Upper lobe of left lung (tissue), 6 donors: ENCODE data around the gene OPCML. TPM values are rescaled to one million over a fixed set of nuclear protein-coding genes. Genes with fewer than 3 reads are reported as not detected.

Experiments used
- ATAC-seq, 2 donors: fragments of 200-7000 bp; cut with Tn5 transposase; one replicate each; pipeline ENCODE4 v1.9.1; 2022; ENCODE audit warnings: mild to moderate bottlenecking in 2 of 2, moderate library complexity in 2 of 2; ENCODE audit not compliant: low FRiP score in 2 of 2
- DNase-seq, 2 donors: peaks; one replicate each; pipeline ENCODE4 v3.0.0-alpha.2; 2019 to 2020
- H3K27ac ChIP-seq, 4 donors: fragments of 200-600 bp; sonication (generic); one replicate each; pipeline ENCODE4 v1.5.1; 2016 to 2019
- H3K27me3 ChIP-seq, 4 donors: fragments of 200-600 bp; sonication (generic); one replicate each; pipeline ENCODE4 v1.5.1; 2017 to 2019
- H3K36me3 ChIP-seq, 4 donors: fragments of 200-600 bp; sonication (generic); one replicate each; pipeline ENCODE4 v1.5.1; 2016 to 2019
- H3K4me1 ChIP-seq, 4 donors: fragments of 200-600 bp; sonication (generic); one replicate each; pipeline ENCODE4 v1.5.1; 2018 to 2019
- H3K4me3 ChIP-seq, 4 donors: fragments of 200-600 bp; sonication (generic); one replicate each; pipeline ENCODE4 v1.5.1; 2017 to 2019; ENCODE audit warnings: mild to moderate bottlenecking in 2 of 4, moderate library complexity in 1 of 4
- H3K9me3 ChIP-seq, 4 donors: fragments of 200-600 bp; sonication (generic); one replicate each; pipeline ENCODE4 v1.5.1; 2018 to 2019
- CTCF ChIP-seq, 6 experiments: fragments of 450-650 bp in 4 of 6; fragments of 200-600 bp in 2 of 6; sonication (generic) in 2 of 6; IDR thresholded peaks; one replicate each; pipeline ENCODE4 v1.5.1; 2016 to 2019; ENCODE audit warnings: antibody characterized with exemption in 6 of 6
- EP300 ChIP-seq, 4 donors: sonication (generic); formaldehyde crosslinking; IDR thresholded peaks; one replicate each; pipeline ENCODE4 v1.5.1; 2017; ENCODE audit warnings: antibody characterized with exemption in 4 of 4, control low read depth in 2 of 4
- POLR2A ChIP-seq, 4 donors: fragments of 450-650 bp; IDR thresholded peaks; one replicate each; pipeline ENCODE4 v1.5.1; 2016 to 2017; ENCODE audit warnings: antibody characterized with exemption in 4 of 4, mild to moderate bottlenecking in 2 of 4
- POLR2AphosphoS5 ChIP-seq, 2 donors: sonication (generic); formaldehyde crosslinking; IDR thresholded peaks; one replicate each; pipeline ENCODE4 v1.5.1; 2017; ENCODE audit warnings: antibody characterized with exemption in 2 of 2
- WGBS, 2 donors: methylation state at CpG; one replicate each; pipeline ENCODE4 v1.1.5; 2017 to 2018; 5-methylcytosine and 5-hydroxymethylcytosine counted together
- total RNA-seq, 6 donors: library from RNA; depleted of rRNA in 4 of 6; stranded (reverse); fragments of >200 nt in 4 of 6; gene quantifications; one replicate each; pipeline versions ENCODE4 v1.1.0 to v1.2.1, GENCODE V29; 2016 to 2021
- donor health status: DM: no; HTN: no; CAD: no; lungs with moderate emphysema.
- donor health status: DM: no; HTN: yes; CAD: no; lungs with severe emphysema.

OPCML gene
- total RNA-seq, 6 donors from 2014 or later = 0.10 TPM; not detected in 5

GRCh38 chr11:132671851-132672370 lies 860.4 kb downstream of the OPCML start:
- H3K36me3 ChIP-seq = no peaks in the 10 kb centered on the region
- H3K27ac ChIP-seq = no peak overlapping the region
- H3K27me3 ChIP-seq = no peaks in the 10 kb centered on the region
- no peaks in the 10 kb centered on the region for H3K4me1 ChIP-seq
- DNase-seq (no peak), ATAC-seq (no peak)
- H3K9me3 ChIP-seq = no peaks in the 10 kb centered on the region
- H3K4me3 ChIP-seq = no peak overlapping the region
- 52 to 58% methylated on average over 3 of the region's 3 CpGs for WGBS, 2 donors
- TF ChIP-seq POLR2A (IDR thresholded peaks at IDR 0.05) (no peak), CTCF (IDR thresholded peaks at IDR 0.05) (no peak), POLR2AphosphoS5 (IDR thresholded peaks at IDR 0.05) (no peak), EP300 (IDR thresholded peaks at IDR 0.05) (no peak)

- TF ChIP-seq POLR2A (IDR thresholded peaks at IDR 0.05) = no peak
- TF ChIP-seq EP300 (IDR thresholded peaks at IDR 0.05) = no peak
- DNase-seq = no peak
- Histone ChIP-seq H3K36me3 (no peaks in the 10 kb centered on the region), H3K9me3 (no peaks in the 10 kb centered on the region), H3K27ac (no peak overlapping the region), H3K4me1 (no peaks in the 10 kb centered on the region), H3K27me3 (no peaks in the 10 kb centered on the region), H3K4me3 (no peak overlapping the region)
- 88 to 91% methylated on average over 5 of the region's 5 CpGs for WGBS, 2 donors
- no peak for ATAC-seq
These were observed 861.2 kb downstream of the OPCML start for GRCh38 chr11:132670921-132671675.

- no peak for DNase-seq
- WGBS, 2 donors = 85 to 93% methylated on average over 5 of the region's 5 CpGs
- H3K4me1 ChIP-seq = no peaks in the 10 kb centered on the region
- H3K4me3 ChIP-seq = no peak overlapping the region
- H3K27me3 ChIP-seq = no peaks in the 10 kb centered on the region
- no peaks in the 10 kb centered on the region for H3K9me3 ChIP-seq
- no peak for ATAC-seq
- no peak for TF ChIP-seq EP300 (IDR thresholded peaks at IDR 0.05)
- TF ChIP-seq POLR2AphosphoS5 (IDR thresholded peaks at IDR 0.05) = no peak
- no peak for TF ChIP-seq POLR2A (IDR thresholded peaks at IDR 0.05)
- no peak overlapping the region for H3K27ac ChIP-seq
- H3K36me3 ChIP-seq = no peaks in the 10 kb centered on the region
These were observed 862.4 kb downstream of the OPCML start for GRCh38 chr11:132669949-132670348.

- 89 to 90% methylated on average over 4 of the region's 4 CpGs for WGBS, 2 donors
- TF ChIP-seq POLR2A (IDR thresholded peaks at IDR 0.05) = no peak
- no peak for TF ChIP-seq POLR2AphosphoS5 (IDR thresholded peaks at IDR 0.05)
- TF ChIP-seq CTCF (IDR thresholded peaks at IDR 0.05) = no peak
- TF ChIP-seq EP300 (IDR thresholded peaks at IDR 0.05) = no peak
- H3K4me3 ChIP-seq = no peak overlapping the region
- DNase-seq (no peak), ATAC-seq (no peak)
- H3K9me3 ChIP-seq = no peaks in the 10 kb centered on the region
- H3K36me3 ChIP-seq = no peaks in the 10 kb centered on the region
- no peaks in the 10 kb centered on the region for H3K4me1 ChIP-seq
- no peak overlapping the region for H3K27ac ChIP-seq
- H3K27me3 ChIP-seq = no peaks in the 10 kb centered on the region
These were observed 867.1 kb downstream of the OPCML start for GRCh38 chr11:132665205-132665604.

- DNase-seq = no peak
- H3K4me1 ChIP-seq = no peaks in the 10 kb centered on the region
- ATAC-seq = no peak
- no peaks in the 10 kb centered on the region for H3K36me3 ChIP-seq
- H3K27me3 ChIP-seq = no peaks in the 10 kb centered on the region
- WGBS, 2 donors = 89 to 91% methylated on average over 2 of the region's 2 CpGs
- no peak overlapping the region for H3K4me3 ChIP-seq
- H3K27ac ChIP-seq = no peak overlapping the region
- TF ChIP-seq POLR2AphosphoS5 (IDR thresholded peaks at IDR 0.05) (no peak), CTCF (IDR thresholded peaks at IDR 0.05) (no peak), EP300 (IDR thresholded peaks at IDR 0.05) (no peak), POLR2A (IDR thresholded peaks at IDR 0.05) (no peak)
- no peaks in the 10 kb centered on the region for H3K9me3 ChIP-seq
These were observed 873.6 kb downstream of the OPCML start for GRCh38 chr11:132658696-132659095.
